ENCODE measurements around the gene EPS15.
"Not testable (repeated sequence)": the region's sequence is repeated elsewhere in the genome, so short reads cannot be mapped to it uniquely, and the experiment has no call there.

Gene EPS15

DNA sequence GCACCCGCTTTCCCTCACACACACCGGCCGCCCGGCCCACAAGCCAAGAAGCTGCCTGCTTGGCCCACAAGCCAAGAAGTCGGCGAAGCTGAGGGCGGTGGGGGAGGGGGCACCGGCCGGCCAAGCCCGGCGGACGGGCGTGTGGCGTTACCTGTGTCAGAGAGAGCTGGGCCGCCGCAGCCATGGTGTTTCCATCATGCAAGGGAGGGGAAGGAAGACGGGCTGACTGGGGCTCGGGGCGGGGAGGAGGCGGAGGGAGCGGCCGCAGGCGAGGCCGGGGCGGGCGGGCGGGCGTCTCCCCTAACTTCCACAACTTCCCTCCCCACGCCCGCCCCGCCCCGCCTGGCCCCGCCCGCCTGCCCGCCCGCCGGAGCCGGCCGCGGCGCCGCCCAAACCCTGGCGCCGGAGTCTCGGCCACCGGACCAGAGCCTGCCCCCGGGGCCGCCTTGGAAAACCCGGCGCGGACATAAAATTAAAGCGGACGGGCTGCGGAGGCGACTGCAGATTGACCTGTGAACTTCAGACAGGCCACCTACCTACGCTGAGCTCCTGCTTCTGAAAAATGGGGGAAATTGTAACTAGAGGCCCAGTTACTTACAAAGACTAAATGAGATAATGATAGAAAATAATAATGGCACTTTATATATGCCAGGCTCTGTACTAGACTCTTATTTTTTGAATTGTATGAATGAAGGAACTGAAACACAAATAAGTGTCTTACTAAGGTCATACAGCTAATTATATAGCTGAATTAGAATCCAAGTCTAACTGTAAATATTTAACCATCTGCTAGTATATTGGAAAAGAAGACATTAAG lies at the start of gene EPS15:
Gene EPS15, minus strand, starts transcription at position 219 of the 817 bp plus-strand sequence. Its CDS starts 35 bp downstream, at position 184.
- H3K27ac ChIP-seq: peak within 1 kb of the TSS; percentile 88
- peak; percentile 44 for DNase-seq (ENCODE audit: low read depth, low spot score)

DNA sequence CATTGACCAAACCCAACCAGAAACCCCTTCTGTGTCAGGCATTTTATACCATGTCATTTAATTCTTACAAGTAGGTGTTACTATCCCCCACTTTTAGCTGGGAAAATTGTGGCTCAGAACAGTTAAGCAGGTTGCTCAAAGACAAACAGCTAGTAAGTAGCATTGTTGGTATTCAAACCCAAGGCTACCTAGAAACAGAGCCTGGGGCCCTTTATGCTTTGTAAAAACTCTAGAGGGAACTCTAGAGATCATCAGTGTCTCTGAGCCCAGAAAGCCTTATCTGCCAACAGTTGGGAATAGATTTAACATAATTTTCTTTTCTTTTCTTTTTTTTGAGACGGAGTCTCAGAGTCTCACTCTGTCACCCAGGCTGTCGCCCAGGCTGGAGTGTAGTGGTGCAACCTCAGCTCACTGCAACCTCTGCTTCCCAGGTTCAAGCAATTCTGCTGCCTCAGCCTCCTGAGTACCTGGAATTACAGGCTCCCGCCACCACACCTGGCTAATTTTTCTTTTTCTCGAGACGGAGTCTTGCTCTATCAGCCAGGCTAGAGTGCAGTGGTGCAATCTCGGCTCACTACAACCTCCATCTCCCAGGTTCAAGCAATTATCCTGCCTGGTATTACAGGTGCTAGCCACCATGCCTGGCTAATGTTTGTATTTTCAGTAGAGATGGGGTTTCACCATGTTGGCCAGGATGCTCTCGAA lies 49.3 kb upstream of the EPS15 start:
- DNase-seq (ENCODE audit: low read depth, low spot score): no peak
- peak overlapping the region; percentile 91 for H3K27ac ChIP-seq

DNA sequence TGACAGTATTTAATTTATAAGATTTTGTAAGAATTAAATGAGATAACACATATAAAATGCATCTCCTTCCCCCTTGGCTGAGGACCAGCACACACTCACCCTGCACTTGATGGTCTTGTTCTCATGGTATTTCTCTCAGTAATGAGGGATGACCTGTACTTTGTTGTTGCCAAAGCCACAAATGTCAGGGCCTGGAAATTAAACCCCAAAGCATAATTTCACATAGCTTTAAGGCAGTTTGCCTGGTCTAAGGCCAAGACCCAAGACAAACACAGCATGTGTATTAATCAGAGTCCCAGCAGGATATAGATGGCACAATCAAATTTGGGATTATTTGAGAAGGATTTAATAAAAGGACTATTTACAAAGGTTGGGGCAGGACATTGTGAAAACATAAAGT lies 48.6 kb upstream of the EPS15 start:
- peak overlapping the region; percentile 91 for H3K27ac ChIP-seq
- DNase-seq (ENCODE audit: low read depth, low spot score): peak; percentile 37

DNA sequence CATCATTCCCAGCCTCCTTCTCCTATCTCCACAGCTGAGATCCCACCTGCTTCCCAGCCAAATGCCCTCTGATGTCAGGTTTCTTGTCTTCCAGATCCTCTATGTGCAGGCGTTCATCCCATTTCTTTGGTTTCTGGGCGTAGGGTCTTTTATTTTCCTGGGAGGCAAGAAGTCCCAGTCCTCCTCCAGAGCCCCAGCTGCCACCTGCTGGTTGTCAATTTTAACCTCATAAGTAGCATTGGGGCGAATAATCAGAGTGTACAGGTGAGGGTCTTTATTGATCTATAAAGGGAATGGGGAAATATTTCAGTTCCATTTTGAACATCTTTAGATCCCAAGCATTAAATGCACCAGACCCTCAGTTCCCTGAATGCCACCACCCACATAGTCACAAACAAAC lies 47.2 kb upstream of the EPS15 start:
- DNase-seq (ENCODE audit: low read depth, low spot score): no peak

DNA sequence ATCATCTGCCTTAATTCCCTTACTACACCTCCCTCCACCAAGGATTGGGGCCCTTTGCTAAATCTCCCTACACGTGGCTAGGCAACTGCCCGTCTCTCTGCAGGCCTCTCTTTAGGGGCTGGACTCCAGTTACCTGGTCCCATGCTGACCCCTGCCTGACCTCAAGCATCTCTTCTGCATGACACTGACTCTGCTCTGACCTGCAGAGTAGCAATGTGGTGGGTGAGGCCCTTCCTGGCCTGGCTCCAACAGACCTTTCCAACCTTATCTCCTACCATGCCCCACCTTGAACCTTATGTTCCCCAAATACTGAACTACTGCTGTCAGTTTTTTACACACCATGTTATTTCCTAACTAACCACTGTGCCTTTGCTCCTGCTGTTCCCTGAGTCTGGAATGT lies 45.9 kb upstream of the EPS15 start:
- no peak overlapping the region for H3K27ac ChIP-seq
- DNase-seq (ENCODE audit: low read depth, low spot score): no peak

More for the DNA sequence above, 47.2 kb upstream of the EPS15 start:
- no peak overlapping the region for H3K27ac ChIP-seq

DNA sequence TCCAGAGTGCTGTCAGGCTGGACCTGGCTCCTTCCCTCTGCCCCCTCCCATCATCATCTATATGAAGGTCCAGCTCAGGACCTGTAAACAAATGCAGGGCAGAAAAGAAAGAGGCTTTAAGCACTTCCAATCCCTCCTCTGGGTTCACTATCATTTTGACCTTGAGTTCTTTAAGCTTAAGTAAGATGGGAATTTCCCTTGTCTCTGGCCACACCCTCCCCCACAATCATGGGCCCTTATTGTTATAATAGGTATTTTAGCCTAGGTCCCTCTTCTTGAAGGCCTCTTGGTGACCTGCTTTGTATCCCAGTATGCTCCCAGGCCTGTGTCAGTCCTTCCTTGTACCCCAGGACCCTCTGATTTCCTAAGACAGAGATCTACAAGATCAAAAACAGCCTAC lies 45.1 kb upstream of the EPS15 start:
- DNase-seq (ENCODE audit: low read depth, low spot score): no peak
- H3K27ac ChIP-seq: no peak overlapping the region

DNA sequence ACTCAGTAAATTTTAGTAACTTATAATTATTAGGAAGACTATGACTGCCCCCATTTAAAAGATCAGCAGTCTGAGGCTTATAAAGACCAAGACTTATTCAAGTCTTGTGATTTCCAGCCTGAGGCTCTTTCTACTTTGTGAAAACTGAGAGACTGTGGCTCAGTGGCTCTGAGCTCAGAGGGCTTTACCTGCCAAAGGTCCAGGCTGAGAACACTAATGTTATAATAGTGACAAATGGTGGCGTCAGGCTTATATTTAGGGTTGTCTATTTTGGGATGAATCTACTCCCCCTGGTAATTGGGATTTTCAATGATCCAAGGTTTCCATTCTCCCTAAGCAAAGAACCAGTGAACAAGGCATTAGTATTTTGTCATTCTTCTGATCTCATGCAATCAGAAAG lies 42.6 kb upstream of the EPS15 start:
- no peak overlapping the region for H3K27ac ChIP-seq
- no peak for DNase-seq (ENCODE audit: low read depth, low spot score)

DNA sequence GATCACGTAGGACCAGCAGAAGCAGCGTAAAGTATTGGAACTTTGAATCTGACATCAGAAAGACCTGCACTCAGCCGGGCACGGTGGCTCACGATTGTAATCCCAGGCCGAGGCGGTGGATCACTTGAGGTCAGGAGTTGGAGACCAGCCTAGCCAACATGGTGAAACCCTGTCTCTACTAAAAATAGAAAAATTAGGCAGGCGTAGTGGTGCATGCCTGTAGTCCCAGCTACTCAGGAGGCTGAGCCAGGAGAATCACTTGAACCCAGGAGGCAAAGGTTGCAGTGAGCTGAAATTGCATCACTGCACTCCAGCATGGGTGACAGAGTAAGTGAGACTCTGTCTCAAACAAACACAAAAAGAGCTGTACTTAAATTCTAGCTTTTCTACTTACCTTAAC lies 41.8 kb upstream of the EPS15 start:
- DNase-seq (ENCODE audit: low read depth, low spot score); H3K27ac ChIP-seq: not testable (repeated sequence)

DNA sequence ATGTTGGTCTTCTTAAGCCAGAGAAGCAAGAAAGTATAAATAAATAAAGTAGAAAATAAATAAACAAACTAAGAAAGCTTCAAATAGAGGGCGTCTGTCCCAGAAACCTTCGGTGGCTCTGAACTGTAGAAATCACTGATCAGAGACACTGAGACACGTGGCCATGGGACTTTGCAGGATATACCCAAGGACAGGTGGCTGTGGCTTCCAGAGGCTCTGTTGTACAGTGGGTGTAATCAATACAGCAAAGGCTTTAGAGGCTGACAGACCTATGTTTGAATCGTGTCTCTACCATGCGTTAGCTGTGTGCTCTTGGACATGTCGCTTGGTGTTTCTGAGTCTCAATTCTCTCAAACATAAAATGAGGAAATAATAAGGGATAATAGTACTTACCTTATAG lies 41.0 kb upstream of the EPS15 start:
- H3K27ac ChIP-seq: peak overlapping the region; percentile 97
- DNase-seq (ENCODE audit: low read depth, low spot score): no peak

DNA sequence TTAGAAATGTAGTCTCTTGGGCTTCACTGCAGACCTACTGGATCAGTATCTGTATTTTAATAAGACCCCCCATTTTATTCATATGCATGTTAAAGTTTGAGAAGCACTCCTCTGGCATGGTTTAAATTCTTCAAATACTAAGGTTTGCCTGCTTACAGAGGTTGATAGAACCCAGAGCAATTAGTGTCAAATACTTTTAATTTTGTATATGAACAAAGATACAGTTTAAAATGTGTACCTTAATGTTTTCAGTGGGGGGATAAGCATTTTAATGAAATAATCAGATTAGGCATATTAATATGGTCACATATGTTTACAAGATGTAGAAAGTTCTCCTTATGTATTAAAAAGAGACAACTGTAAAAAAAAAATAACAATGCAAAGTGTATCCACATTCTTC lies 40.4 kb upstream of the EPS15 start:
- no peak for DNase-seq (ENCODE audit: low read depth, low spot score)
- H3K27ac ChIP-seq: peak overlapping the region; percentile 97

DNA sequence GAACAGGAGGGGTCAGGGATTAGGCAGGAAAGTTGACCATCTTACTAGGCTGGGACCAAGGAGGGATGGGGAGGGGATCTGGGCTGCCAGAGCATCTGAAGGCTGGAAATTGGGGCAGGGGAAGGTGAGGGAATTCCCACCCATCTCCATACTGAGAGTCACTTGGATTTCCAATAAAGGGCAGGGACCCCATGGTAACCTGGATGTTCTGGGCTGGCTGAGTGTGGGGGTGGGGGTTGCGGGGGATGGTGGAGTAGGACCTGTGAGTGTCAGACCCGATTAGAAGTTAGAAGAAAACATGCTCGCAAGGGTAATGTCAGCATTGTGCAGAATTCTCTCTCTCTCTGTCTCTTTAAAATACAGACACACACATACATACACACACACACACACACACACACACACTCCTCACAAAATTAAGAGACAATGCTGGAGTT lies 40.0 kb upstream of the EPS15 start:
- peak overlapping the region; percentile 97 for H3K27ac ChIP-seq
- no peak for DNase-seq (ENCODE audit: low read depth, low spot score)

DNA sequence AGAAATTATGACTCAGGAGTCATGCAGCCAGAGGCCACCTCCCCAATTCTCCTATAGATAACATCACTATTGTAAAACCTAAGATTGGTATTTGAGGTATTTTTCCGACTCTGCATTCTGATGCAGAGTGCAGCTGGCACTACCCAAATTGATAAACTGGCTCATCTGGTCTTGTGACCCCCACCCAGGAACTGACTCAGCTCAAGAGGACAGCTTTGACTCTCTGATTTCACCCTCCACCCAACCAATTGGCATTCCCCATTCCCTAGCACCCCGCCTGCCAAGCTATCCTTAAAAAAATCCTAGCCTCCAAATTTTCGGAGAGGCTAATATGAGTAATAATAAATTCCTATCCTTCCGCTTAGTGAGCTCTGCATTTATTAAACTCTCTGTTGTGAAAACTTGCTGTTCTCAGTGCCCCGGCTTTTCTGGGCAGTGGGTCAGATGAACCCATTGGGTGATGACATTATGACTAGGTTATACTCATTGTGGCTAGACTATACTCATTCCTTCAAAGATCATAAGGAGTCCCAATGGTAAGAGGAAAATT lies 39.4 kb upstream of the EPS15 start:
- peak overlapping the region; percentile 97 for H3K27ac ChIP-seq
- DNase-seq (ENCODE audit: low read depth, low spot score): peak; percentile 70

DNA sequence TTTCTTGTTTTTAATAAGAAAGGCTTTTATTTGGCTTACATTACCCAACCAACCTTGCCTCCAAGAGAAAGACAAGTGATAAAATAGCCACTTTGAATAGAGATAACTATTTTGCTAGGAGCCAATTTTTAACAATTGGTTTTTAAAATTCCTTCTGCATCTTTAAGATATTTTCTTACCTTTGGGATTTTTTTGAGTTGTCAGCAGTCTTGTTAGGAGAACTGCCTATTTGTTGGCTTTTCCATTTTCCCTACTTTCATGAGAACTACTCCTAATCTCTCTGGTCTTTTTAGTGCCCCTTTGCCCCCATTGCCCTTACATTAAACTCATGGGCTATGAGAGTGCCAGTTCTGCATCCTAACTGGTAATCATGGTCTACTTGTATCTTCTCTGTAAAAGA lies 38.1 kb upstream of the EPS15 start:
- peak overlapping the region; percentile 97 for H3K27ac ChIP-seq
- no peak for DNase-seq (ENCODE audit: low read depth, low spot score)

DNA sequence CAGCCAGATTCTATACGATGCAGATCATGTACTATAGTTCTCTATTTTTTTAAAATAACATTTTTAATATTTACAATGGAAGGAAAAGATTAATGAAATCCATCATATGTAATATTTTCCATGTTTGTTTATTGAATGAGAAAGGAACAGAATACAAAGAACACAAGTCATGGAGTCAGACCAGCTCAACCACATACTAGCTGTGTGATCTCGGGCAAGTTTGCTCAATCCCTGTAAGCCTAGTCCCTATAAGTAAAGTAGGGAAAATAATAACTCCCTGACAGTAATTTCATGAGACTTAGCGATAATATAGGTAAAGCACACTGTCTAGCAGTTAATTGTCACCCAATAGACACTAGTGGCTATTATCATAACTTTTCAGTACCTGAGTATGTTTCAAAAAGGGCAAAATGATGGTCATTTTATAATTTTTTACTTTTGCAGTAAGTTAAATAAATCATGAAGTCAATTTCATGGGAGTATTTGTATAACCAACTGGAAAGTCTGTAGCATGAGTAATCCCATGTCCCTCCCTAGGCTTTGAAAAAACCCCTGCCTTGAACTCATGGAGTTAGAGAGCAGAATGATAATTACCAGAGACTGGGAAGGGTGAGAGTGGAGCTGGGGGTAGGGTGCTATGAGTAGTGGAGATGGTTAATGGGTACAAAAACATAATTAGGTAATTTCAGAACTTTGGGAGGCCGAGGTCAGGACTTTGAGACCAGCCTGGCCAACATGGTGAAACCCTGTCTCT lies 37.0 kb upstream of the EPS15 start:
- no peak for DNase-seq (ENCODE audit: low read depth, low spot score)
- peak overlapping the region; percentile 97 for H3K27ac ChIP-seq

DNA sequence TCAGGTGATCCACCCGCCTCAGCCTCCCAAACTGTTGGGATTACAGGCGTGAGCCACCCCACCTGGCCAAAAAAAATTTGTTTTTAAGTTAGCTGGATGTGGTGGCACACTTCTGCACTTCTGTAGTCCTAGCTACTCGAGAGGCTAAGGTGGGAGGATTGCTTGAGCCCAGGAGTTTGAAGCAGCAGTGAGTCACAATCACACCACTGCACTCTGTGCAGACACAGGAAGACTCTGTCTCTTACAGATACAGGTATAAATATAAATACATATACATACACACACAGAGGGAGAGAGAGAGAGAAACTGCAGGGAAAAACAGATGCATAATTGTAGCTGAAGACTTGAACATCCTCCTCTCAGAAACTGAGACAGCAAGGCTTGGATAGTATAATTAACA lies 34.8 kb upstream of the EPS15 start:
- DNase-seq (ENCODE audit: low read depth, low spot score): no peak
- H3K27ac ChIP-seq: peak overlapping the region; percentile 10

DNA sequence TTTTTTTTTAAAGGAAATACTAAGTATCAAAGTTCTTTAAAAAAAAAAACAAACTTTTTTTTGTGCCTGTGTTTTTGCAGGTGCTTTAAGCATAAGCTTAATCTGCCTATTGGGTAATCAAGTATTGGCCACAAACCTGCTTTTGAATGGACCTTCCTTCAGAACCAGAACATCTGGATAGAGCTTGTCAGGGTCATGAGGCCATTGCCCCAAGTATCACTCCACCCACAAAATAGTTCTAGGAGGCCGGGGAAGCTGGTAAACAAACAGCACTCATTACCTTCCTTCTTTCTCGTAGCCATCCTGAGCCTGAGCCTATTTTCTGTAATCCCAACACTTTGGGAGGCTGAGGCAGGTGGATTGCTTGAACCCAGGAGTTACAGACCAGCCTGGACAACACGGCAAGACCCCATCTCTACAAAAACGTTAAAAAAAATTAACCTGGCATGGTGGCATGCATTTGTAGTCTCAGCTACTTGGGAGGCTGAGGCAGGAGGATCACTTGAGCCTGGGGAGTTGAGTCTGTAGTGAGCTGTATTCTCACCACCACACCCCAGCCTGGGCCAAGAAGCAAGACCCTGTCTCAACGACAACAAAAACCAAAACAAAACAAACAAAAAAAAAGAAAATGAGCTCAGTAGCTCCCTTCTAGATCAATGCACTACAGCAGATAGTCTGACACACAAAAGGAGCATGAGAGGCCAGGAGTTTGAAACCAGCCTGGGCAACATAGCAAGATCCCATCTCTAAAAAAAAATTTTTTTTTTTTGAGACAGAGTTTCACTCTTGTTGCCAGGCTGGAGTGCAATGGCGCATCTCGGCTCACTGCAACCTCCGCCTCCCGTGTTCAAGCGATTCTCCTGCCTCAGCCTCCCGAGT lies 34.1 kb upstream of the EPS15 start:
- no peak for DNase-seq (ENCODE audit: low read depth, low spot score)
- peak overlapping the region; percentile 10 for H3K27ac ChIP-seq

DNA sequence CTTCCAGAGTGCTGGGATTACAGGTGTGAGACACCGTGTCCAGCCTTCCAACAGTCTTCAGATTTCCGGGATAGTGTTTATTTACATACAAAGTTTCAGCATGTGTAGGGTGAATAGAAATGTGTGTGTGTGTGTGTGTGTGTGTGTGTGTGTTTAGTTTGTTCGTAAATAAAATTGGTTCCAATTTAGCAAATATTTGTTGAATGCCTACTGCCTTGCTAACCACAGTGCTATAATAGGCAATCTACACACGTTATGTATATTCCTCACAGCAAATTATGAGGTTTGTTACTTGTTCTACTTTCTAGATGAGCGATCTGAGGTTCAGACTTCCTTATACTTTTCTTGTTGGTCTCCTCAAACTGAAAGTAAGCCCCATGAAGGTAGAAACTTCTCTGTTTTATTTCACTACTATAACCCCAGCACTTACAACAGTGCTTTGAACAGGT lies 32.8 kb upstream of the EPS15 start:
- peak overlapping the region; percentile 3 for H3K27ac ChIP-seq
- no peak for DNase-seq (ENCODE audit: low read depth, low spot score)

DNA sequence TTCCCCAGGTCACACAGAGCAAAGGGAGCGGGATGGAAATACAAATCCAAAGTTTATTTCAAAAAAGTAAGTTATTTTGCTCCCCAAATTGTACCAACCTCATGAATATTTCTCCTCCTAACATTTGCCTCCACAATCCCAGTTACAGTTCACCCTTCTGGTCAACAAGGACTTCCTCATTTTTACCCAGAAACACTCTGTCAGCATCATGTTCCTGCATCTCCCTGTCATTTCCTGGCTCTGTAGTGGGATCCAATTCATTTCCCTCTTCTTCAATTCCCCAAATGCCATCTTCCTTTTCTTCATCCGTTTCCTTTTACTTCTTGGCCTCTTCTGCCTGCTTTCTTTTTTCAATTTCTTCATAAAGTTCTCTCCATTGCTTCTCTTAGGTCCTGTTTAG lies 32.0 kb upstream of the EPS15 start:
- H3K27ac ChIP-seq: no peak overlapping the region
- no peak for DNase-seq (ENCODE audit: low read depth, low spot score)

DNA sequence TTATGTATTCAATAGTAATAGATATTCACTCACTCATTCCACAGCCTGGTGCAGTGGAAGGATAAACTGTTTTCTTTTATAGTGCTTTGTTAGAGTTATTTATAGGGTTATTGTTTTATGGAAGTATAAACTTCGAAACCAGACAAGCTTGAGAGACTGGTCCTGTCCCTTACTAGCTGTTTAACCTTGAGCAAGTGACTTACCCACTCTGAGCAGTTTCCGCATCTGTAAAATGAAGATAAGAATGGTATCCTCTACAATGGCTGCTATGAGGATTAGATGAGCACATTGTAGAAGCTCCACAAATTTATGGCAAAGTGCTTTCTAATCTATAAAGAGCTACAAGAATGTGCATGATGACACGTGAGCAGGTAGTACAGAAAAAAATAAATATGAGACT lies 30.8 kb upstream of the EPS15 start:
- DNase-seq (ENCODE audit: low read depth, low spot score): no peak
- H3K27ac ChIP-seq: no peak overlapping the region
